Lower leg skin (tissue), 3 donors: Measurements from ENCODE around the gene FGF11.

Experiments used
- POLR2A ChIP-seq, 2 donors: fragments of 450-650 bp; IDR thresholded peaks; one replicate each; pipeline ENCODE4 v1.6.1; 2016 to 2017; ENCODE audit warnings: antibody characterized with exemption in 2 of 2, mild to moderate bottlenecking in 1 of 2, moderate library complexity in 1 of 2
- TF ChIP-seq, protein P1 (sequence below), 3 donors: fragments of 450-650 bp; IDR thresholded peaks; one replicate each; pipeline ENCODE4 v1.5.1; 2016; ENCODE audit warnings: antibody characterized with exemption in 3 of 3, mild to moderate bottlenecking in 3 of 3, moderate library complexity in 2 of 3

DNA sequence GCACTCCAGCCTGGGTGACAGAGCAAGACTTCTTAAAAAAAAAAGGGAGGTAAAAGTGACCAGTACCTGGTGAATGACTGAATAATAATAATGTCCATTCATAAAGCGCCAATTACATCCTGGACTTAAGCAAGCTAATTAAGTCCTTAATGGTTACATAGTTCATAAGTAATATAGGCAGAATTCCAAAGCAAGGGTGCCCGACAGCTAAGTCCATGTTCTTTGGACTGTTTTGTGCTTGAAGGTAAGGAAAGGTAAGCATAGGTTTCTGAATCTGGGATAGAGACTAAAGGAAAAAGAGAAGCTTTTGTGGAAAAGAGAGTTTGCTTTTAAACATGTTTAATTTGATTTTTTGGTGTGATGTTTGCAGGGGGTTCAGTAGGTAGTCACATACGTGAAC lies 54.6 kb downstream of the FGF11 start:
- TF ChIP-seq POLR2A (IDR thresholded peaks at IDR 0.05), result no peak
- TF ChIP-seq, protein P1, sequence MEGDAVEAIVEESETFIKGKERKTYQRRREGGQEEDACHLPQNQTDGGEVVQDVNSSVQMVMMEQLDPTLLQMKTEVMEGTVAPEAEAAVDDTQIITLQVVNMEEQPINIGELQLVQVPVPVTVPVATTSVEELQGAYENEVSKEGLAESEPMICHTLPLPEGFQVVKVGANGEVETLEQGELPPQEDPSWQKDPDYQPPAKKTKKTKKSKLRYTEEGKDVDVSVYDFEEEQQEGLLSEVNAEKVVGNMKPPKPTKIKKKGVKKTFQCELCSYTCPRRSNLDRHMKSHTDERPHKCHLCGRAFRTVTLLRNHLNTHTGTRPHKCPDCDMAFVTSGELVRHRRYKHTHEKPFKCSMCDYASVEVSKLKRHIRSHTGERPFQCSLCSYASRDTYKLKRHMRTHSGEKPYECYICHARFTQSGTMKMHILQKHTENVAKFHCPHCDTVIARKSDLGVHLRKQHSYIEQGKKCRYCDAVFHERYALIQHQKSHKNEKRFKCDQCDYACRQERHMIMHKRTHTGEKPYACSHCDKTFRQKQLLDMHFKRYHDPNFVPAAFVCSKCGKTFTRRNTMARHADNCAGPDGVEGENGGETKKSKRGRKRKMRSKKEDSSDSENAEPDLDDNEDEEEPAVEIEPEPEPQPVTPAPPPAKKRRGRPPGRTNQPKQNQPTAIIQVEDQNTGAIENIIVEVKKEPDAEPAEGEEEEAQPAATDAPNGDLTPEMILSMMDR (IDR thresholded peaks at IDR 0.05), result no peak
